Ascending aorta (tissue), 2 donors: ENCODE measurements around the gene SZT2. TPM values are rescaled to one million over a fixed set of nuclear protein-coding genes. Genes with fewer than 3 reads are reported as not detected.
A peak's percentile ranks its signal among the peaks of the same experiment; 100 is the strongest.

Experiments used
- DNase-seq, 2 donors: peaks; one replicate each; pipeline ENCODE4 v3.0.0-alpha.2; 2019; ENCODE audit warnings: low spot score in 2 of 2
- H3K27ac ChIP-seq, 2 donors: fragments of 200-600 bp; sonication (generic); one replicate each; pipeline ENCODE4 v1.5.1; 2016 to 2017; ENCODE audit warnings: mild to moderate bottlenecking in 1 of 2
- H3K27me3 ChIP-seq: fragments of 200-600 bp; sonication (generic); one replicate; pipeline ENCODE4 v1.5.1; 2017
- H3K36me3 ChIP-seq, 2 donors: fragments of 200-600 bp; sonication (generic); one replicate each; pipeline ENCODE4 v1.5.1; 2016
- H3K4me1 ChIP-seq, 2 donors: fragments of 200-600 bp; sonication (generic); one replicate each; pipeline ENCODE4 v1.5.1; 2016 to 2017; ENCODE audit warnings: mild to moderate bottlenecking in 1 of 2
- H3K4me3 ChIP-seq, 2 donors: fragments of 200-600 bp; sonication (generic); one replicate each; pipeline ENCODE4 v1.5.1; 2016 to 2017; ENCODE audit warnings: mild to moderate bottlenecking in 1 of 2
- H3K9me3 ChIP-seq, 2 donors: fragments of 200-600 bp; sonication (generic); one replicate each; pipeline ENCODE4 v1.5.1; 2016
- intact Hi-C: fragments of 100-400 bp; cut with DNase I; formaldehyde crosslinking; loops from one replicate; pipeline ENCODE4 v1.15.1; 2023
- total RNA-seq: library from RNA; depleted of rRNA; stranded (reverse); fragments of >200 nt; gene quantifications from one replicate; pipeline ENCODE4 v1.1.0, GENCODE V29; 2016
- TF ChIP-seq, protein P1 (sequence below), 3 experiments: fragments of 200-600 bp in 2 of 3; fragments of 450-650 bp in 1 of 3; sonication (generic) in 2 of 3; IDR thresholded peaks; one replicate each; pipeline ENCODE4 v1.5.1; 2016 to 2019; ENCODE audit warnings: antibody characterized with exemption in 3 of 3, mild to moderate bottlenecking in 1 of 3, moderate library complexity in 1 of 3

SZT2 gene
- total RNA-seq, 1 donor from 2014 or later, result 35.9 TPM

- Histone ChIP-seq H3K4me1 (peaks cover 15 to 22% of the 10 kb centered on the region in 2 donors), H3K36me3 (peaks cover 34 to 40% of the 10 kb centered on the region in 2 donors), H3K27me3 (no peaks in the 10 kb centered on the region), H3K27ac (no peak overlapping the region), H3K4me3 (no peak overlapping the region), H3K9me3 (no peaks in the 10 kb centered on the region)
- TF ChIP-seq, protein P1, sequence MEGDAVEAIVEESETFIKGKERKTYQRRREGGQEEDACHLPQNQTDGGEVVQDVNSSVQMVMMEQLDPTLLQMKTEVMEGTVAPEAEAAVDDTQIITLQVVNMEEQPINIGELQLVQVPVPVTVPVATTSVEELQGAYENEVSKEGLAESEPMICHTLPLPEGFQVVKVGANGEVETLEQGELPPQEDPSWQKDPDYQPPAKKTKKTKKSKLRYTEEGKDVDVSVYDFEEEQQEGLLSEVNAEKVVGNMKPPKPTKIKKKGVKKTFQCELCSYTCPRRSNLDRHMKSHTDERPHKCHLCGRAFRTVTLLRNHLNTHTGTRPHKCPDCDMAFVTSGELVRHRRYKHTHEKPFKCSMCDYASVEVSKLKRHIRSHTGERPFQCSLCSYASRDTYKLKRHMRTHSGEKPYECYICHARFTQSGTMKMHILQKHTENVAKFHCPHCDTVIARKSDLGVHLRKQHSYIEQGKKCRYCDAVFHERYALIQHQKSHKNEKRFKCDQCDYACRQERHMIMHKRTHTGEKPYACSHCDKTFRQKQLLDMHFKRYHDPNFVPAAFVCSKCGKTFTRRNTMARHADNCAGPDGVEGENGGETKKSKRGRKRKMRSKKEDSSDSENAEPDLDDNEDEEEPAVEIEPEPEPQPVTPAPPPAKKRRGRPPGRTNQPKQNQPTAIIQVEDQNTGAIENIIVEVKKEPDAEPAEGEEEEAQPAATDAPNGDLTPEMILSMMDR (IDR thresholded peaks at IDR 0.05), result no peak
- DNase-seq, result no peak
- intact Hi-C loops, result no loop called here
These were observed 25.7 kb upstream of the SZT2 start for GRCh38 chr1:43363935-43364525.

DNA sequence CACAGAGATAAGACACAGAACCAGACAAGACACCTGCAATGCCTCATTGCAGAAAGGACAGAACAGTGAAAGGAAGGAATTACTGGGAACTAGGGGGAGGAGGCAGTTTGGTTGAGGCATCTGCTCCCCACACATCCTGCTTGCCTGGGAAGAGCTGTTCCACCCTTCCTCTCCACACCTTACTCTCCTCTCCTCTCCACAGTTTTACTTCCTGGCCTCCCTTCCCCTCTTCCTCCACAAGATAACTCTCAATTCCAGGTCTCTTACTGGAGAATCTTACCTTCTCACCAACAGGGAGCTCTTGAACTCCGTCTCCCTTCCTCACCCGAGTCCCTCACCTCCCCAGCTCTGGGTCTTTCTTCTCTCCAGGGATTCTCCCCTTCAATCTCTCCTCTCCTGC, 24.0 kb upstream of the SZT2 start:
- Histone ChIP-seq H3K27me3 (no peaks in the 10 kb centered on the region), H3K4me3 (no peak overlapping the region), H3K27ac (peak overlapping the region; percentile 96), H3K36me3 (peaks cover 34 to 40% of the 10 kb centered on the region in 2 donors), H3K4me1 (peaks cover 12 to 22% of the 10 kb centered on the region in 2 donors), H3K9me3 (no peaks in the 10 kb centered on the region)
- intact Hi-C loops, result no loop called here
- no peak for DNase-seq
- TF ChIP-seq, protein P1 (IDR thresholded peaks at IDR 0.05), result no peak

DNA sequence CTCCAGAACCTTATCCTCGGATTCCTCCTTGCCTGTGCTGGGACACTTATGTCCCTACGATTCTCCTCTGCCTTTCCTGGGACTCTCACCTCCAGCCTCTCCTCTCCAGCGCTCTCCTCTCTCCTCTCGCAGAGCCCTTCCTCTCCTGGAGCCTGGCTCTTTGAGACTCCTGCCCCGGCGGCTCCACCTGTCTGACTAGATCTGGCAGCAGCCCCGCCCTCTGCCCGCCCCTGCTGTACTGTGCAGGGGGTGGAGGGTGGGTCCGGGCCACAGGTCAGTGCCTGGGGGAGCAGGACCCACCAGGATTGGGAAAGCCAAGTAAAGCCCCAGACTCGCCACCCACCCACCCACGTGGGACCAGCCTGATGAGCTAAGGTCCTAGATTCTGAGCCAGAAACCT, 23.5 kb upstream of the SZT2 start:
- no peak for DNase-seq
- TF ChIP-seq, protein P1 (IDR thresholded peaks at IDR 0.05), result no peak
- Histone ChIP-seq H3K36me3 (peaks cover 34 to 40% of the 10 kb centered on the region in 2 donors), H3K27ac (peak overlapping the region; percentile 96), H3K27me3 (no peaks in the 10 kb centered on the region), H3K9me3 (no peaks in the 10 kb centered on the region), H3K4me3 (peak overlapping the region; percentile 96 to 97), H3K4me1 (peaks cover 12 to 22% of the 10 kb centered on the region in 2 donors)
- intact Hi-C loops, result no loop called here

- Histone ChIP-seq H3K4me1 (peaks cover 12 to 22% of the 10 kb centered on the region in 2 donors), H3K4me3 (peak overlapping the region; percentile 96 to 97), H3K9me3 (no peaks in the 10 kb centered on the region), H3K27me3 (no peaks in the 10 kb centered on the region), H3K27ac (peak overlapping the region; percentile 96), H3K36me3 (peaks cover 34 to 37% of the 10 kb centered on the region in 2 donors)
- intact Hi-C loops, result no loop called here
- DNase-seq, result no peak
- TF ChIP-seq, protein P1 (IDR thresholded peaks at IDR 0.05), result no peak
These were observed 23.1 kb upstream of the SZT2 start for GRCh38 chr1:43366601-43367025.

GRCh38 chr1:43367026-43367903, 22.4 kb upstream of the SZT2 start:
- intact Hi-C loops, result no loop called here
- Histone ChIP-seq H3K4me3 (peak overlapping the region; percentile 96 to 97), H3K9me3 (no peaks in the 10 kb centered on the region), H3K4me1 (peaks cover 12 to 22% of the 10 kb centered on the region in 2 donors), H3K27me3 (no peaks in the 10 kb centered on the region), H3K36me3 (peaks cover 29 to 30% of the 10 kb centered on the region in 2 donors), H3K27ac (peak overlapping the region; percentile 96)
- TF ChIP-seq, protein P1 (IDR thresholded peaks at IDR 0.05), result no peak
- DNase-seq, result no peak
